HEK293 (cell line): ENCODE data around the gene DNAJB1.

ENCODE experiments used
- BCL11A ChIP-seq: fragments of 450-650 bp; formaldehyde crosslinking; IDR thresholded peaks from 2 replicates; pipeline ENCODE4 v1.5.1; 2016; ENCODE audit warnings: low read depth, missing biosample characterization, missing genetic modification characterization
- ZFHX2 ChIP-seq: fragments of 450-650 bp; formaldehyde crosslinking; conservative IDR thresholded peaks from 2 replicates; pipeline ENCODE4 v1.5.1; 2016; ENCODE audit warnings: missing biosample characterization, missing genetic modification characterization
- ZNF138 ChIP-seq: fragments of 450-650 bp; formaldehyde crosslinking; IDR thresholded peaks from 2 replicates; pipeline ENCODE4 v1.5.1; 2016; ENCODE audit warnings: missing biosample characterization, missing genetic modification characterization, borderline replicate concordance
- ZNF561 ChIP-seq: fragments of 450-650 bp; IDR thresholded peaks from 2 replicates; pipeline ENCODE4 v1.5.1; 2018; ENCODE audit warnings: missing biosample characterization, missing genetic modification characterization, borderline replicate concordance
- ZNF629 ChIP-seq: fragments of 450-650 bp; formaldehyde crosslinking; IDR thresholded peaks from 2 replicates; pipeline ENCODE4 v1.5.1; 2017; ENCODE audit warnings: missing biosample characterization, missing genetic modification characterization
- ZNF677 ChIP-seq: fragments of 450-650 bp; IDR thresholded peaks from 2 replicates; pipeline ENCODE4 v1.5.0; 2018; ENCODE audit warnings: missing biosample characterization, mild to moderate bottlenecking, missing genetic modification characterization, moderate library complexity
- TF ChIP-seq, protein P1 (sequence below): fragments of 450-650 bp; formaldehyde crosslinking; IDR thresholded peaks from 2 replicates; pipeline ENCODE4 v1.5.1; 2016; ENCODE audit warnings: missing biosample characterization, missing genetic modification characterization
- TF ChIP-seq, protein P2 (sequence below): fragments of 450-650 bp; formaldehyde crosslinking; IDR thresholded peaks from 2 replicates; pipeline ENCODE4 v1.5.1; 2016; ENCODE audit warnings: missing biosample characterization, missing genetic modification characterization
- TF ChIP-seq, protein P3 (sequence below): fragments of 450-650 bp; formaldehyde crosslinking; IDR thresholded peaks from 2 replicates; pipeline ENCODE4 v1.5.1; 2016; ENCODE audit warnings: missing biosample characterization, missing genetic modification characterization

DNA sequence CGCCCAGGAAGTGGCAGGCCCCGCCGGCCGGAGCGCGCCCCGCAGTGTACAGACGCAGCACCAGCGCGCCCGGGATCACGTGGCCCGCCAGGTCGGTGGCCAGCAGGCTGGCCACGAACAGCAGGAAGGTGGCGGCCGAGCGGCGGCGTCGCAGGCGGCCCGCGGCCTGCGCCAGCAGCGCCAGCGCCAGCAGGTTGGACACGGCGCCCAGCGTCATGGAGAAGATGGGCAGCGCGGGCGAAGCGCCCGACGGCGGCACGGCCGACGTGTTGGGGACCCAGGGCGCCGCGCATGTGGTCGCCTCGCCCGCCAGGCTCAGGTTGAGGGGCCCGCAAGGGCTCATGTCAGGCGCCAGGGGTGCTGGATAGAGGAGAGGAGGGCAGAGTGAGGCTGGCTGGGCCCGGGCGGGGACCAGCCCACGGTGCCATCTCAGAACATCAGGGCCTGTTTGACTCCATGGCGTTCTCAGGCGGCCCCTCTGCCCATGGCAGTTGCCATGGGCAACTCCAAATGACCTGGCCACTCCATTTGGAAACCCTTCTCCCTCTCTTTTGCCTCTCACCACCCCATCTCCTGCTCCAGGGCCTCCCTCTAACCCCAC, 44.1 kb downstream of the DNAJB1 start:
- no peak for TF ChIP-seq ZFHX2
- TF ChIP-seq BCL11A, result no peak
- TF ChIP-seq, protein P1, sequence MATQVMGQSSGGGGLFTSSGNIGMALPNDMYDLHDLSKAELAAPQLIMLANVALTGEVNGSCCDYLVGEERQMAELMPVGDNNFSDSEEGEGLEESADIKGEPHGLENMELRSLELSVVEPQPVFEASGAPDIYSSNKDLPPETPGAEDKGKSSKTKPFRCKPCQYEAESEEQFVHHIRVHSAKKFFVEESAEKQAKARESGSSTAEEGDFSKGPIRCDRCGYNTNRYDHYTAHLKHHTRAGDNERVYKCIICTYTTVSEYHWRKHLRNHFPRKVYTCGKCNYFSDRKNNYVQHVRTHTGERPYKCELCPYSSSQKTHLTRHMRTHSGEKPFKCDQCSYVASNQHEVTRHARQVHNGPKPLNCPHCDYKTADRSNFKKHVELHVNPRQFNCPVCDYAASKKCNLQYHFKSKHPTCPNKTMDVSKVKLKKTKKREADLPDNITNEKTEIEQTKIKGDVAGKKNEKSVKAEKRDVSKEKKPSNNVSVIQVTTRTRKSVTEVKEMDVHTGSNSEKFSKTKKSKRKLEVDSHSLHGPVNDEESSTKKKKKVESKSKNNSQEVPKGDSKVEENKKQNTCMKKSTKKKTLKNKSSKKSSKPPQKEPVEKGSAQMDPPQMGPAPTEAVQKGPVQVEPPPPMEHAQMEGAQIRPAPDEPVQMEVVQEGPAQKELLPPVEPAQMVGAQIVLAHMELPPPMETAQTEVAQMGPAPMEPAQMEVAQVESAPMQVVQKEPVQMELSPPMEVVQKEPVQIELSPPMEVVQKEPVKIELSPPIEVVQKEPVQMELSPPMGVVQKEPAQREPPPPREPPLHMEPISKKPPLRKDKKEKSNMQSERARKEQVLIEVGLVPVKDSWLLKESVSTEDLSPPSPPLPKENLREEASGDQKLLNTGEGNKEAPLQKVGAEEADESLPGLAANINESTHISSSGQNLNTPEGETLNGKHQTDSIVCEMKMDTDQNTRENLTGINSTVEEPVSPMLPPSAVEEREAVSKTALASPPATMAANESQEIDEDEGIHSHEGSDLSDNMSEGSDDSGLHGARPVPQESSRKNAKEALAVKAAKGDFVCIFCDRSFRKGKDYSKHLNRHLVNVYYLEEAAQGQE (tag by site-specific recombination), result no peak
- TF ChIP-seq ZNF561 (tag by site-specific recombination), result no peak
- TF ChIP-seq ZNF677, result no peak
- TF ChIP-seq, protein P2, sequence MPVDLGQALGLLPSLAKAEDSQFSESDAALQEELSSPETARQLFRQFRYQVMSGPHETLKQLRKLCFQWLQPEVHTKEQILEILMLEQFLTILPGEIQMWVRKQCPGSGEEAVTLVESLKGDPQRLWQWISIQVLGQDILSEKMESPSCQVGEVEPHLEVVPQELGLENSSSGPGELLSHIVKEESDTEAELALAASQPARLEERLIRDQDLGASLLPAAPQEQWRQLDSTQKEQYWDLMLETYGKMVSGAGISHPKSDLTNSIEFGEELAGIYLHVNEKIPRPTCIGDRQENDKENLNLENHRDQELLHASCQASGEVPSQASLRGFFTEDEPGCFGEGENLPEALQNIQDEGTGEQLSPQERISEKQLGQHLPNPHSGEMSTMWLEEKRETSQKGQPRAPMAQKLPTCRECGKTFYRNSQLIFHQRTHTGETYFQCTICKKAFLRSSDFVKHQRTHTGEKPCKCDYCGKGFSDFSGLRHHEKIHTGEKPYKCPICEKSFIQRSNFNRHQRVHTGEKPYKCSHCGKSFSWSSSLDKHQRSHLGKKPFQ (tag by site-specific recombination), result no peak
- TF ChIP-seq ZNF138, result no peak
- TF ChIP-seq, protein P3, sequence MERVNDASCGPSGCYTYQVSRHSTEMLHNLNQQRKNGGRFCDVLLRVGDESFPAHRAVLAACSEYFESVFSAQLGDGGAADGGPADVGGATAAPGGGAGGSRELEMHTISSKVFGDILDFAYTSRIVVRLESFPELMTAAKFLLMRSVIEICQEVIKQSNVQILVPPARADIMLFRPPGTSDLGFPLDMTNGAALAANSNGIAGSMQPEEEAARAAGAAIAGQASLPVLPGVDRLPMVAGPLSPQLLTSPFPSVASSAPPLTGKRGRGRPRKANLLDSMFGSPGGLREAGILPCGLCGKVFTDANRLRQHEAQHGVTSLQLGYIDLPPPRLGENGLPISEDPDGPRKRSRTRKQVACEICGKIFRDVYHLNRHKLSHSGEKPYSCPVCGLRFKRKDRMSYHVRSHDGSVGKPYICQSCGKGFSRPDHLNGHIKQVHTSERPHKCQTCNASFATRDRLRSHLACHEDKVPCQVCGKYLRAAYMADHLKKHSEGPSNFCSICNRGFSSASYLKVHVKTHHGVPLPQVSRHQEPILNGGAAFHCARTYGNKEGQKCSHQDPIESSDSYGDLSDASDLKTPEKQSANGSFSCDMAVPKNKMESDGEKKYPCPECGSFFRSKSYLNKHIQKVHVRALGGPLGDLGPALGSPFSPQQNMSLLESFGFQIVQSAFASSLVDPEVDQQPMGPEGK (tag by site-specific recombination), result no peak
- TF ChIP-seq ZNF629, result no peak
